Liver (tissue), 9 donors: ENCODE results near the gene DLST. TPM values are rescaled to one million over a fixed set of nuclear protein-coding genes. Genes with fewer than 3 reads are reported as not detected.

ENCODE experiments used
- DNase-seq: peaks from one replicate; pipeline ENCODE4 v3.0.0-alpha.2; 2017; ENCODE audit warnings: low spot score
- H3K27ac ChIP-seq, 2 donors: one replicate each; pipeline ENCODE4 v1.7.0; 2013; ENCODE audit warnings: inconsistent platforms in 2 of 2, low read length in 2 of 2, control low read depth in 1 of 2, low read depth in 1 of 2, mild to moderate bottlenecking in 1 of 2
- H3K27me3 ChIP-seq, 4 donors: one replicate each; pipeline versions ENCODE4 v1.6.1 to v1.7.0; 2013; ENCODE audit warnings: low read length in 3 of 4, inconsistent platforms in 1 of 4, mild to moderate bottlenecking in 1 of 4, moderate library complexity in 1 of 4; ENCODE audit not compliant: control insufficient read depth in 4 of 4, insufficient read depth in 4 of 4
- H3K36me3 ChIP-seq, 4 donors: one replicate each; pipeline versions ENCODE4 v1.6.1 to v1.7.0; 2013; ENCODE audit warnings: low read length in 3 of 4, mild to moderate bottlenecking in 3 of 4, low read depth in 1 of 4, moderate library complexity in 1 of 4; ENCODE audit not compliant: control insufficient read depth in 4 of 4, insufficient read depth in 3 of 4
- H3K4me1 ChIP-seq, 4 donors: one replicate each; pipeline versions ENCODE4 v1.6.1 to v1.7.0; 2013; ENCODE audit warnings: low read length in 3 of 4, mild to moderate bottlenecking in 3 of 4, moderate library complexity in 1 of 4; ENCODE audit not compliant: control insufficient read depth in 4 of 4, insufficient read depth in 4 of 4
- H3K4me3 ChIP-seq, 3 donors: one replicate each; pipeline versions ENCODE4 v1.6.1 to v1.7.0; 2013; ENCODE audit warnings: low read length in 3 of 3, control low read depth in 1 of 3, low read depth in 1 of 3, mild to moderate bottlenecking in 1 of 3
- H3K9ac ChIP-seq, 2 donors: one replicate each; pipeline ENCODE4 v1.7.0; 2013; ENCODE audit warnings: low read length in 2 of 2, mild to moderate bottlenecking in 2 of 2, moderate library complexity in 2 of 2, control low read depth in 1 of 2, low read depth in 1 of 2
- H3K9me3 ChIP-seq, 4 donors: one replicate each; pipeline versions ENCODE4 v1.6.1 to v1.7.0; 2013; ENCODE audit warnings: low read length in 3 of 4; ENCODE audit not compliant: control insufficient read depth in 4 of 4
- EGR1 ChIP-seq, 2 donors: IDR thresholded peaks; 2 replicates each; pipeline ENCODE4 v1.6.1; 2016 to 2018; ENCODE audit warnings: antibody characterized with exemption in 2 of 2, low read depth in 2 of 2
- FOXA1 ChIP-seq: IDR thresholded peaks from 2 replicates; pipeline ENCODE4 v1.6.1; 2016; ENCODE audit warnings: antibody characterized with exemption
- GABPA ChIP-seq, 2 donors: IDR thresholded peaks in 1 of 2; conservative IDR thresholded peaks in 1 of 2; 2 replicates each; pipeline ENCODE4 v1.6.1; 2016; ENCODE audit warnings: antibody characterized with exemption in 2 of 2, mild to moderate bottlenecking in 1 of 2, moderate library complexity in 1 of 2
- JUND ChIP-seq, 2 donors: IDR thresholded peaks; 2 replicates each; pipeline ENCODE4 v1.6.1; 2016; ENCODE audit warnings: antibody characterized with exemption in 2 of 2
- NR2F2 ChIP-seq: IDR thresholded peaks from 2 replicates; pipeline ENCODE4 v1.6.1; 2016; ENCODE audit warnings: antibody characterized with exemption
- RAD21 ChIP-seq, 2 donors: IDR thresholded peaks; 2 replicates each; pipeline ENCODE4 v1.6.1; 2016; ENCODE audit warnings: antibody characterized with exemption in 2 of 2, mild to moderate bottlenecking in 2 of 2
- RXRA ChIP-seq, 2 donors: IDR thresholded peaks; 2 replicates each; pipeline ENCODE4 v1.6.1; 2017 to 2018; ENCODE audit warnings: antibody characterized with exemption in 2 of 2, mild to moderate bottlenecking in 1 of 2
- SP1 ChIP-seq: IDR thresholded peaks from 2 replicates; pipeline ENCODE4 v1.6.1; 2018; ENCODE audit warnings: antibody characterized with exemption, mild to moderate bottlenecking
- TAF1 ChIP-seq: conservative IDR thresholded peaks from 2 replicates; pipeline ENCODE4 v1.6.1; 2016; ENCODE audit warnings: antibody characterized with exemption, mild to moderate bottlenecking
- YY1 ChIP-seq: IDR thresholded peaks from 2 replicates; pipeline ENCODE4 v1.6.1; 2016; ENCODE audit warnings: antibody characterized with exemption, mild to moderate bottlenecking
- WGBS: extraction: QIAGEN DNeasy Blood & Tissue Kit; methylation state at CpG from one replicate; pipeline ENCODE4 v1.1.7; 2013; 5-methylcytosine and 5-hydroxymethylcytosine counted together
- polyA plus RNA-seq, 2 donors: library from polyadenylated mRNA; stranded (reverse) in 1 of 2; unstranded in 1 of 2; fragments of 200-250 nt in 1 of 2; fragments of >200 nt in 1 of 2; fragmentation: Nextera tagmentation in 1 of 2; extraction: Ambion mirVana in 1 of 2; gene quantifications; one replicate each; pipeline versions ENCODE4 v1.2.1 to v1.2.3, GENCODE V29; 2013 to 2015
- total RNA-seq, 2 donors: library from RNA; depleted of rRNA; stranded (reverse); fragments of >200 nt; gene quantifications; one replicate each; pipeline ENCODE4 v1.2.3, GENCODE V29; 2014
- TF ChIP-seq, protein P1 (sequence below): IDR thresholded peaks from 2 replicates; pipeline ENCODE4 v1.6.1; 2016; ENCODE audit warnings: antibody characterized with exemption, mild to moderate bottlenecking
- TF ChIP-seq, protein P2 (sequence below): IDR thresholded peaks from 2 replicates; pipeline ENCODE4 v1.6.1; 2016; ENCODE audit warnings: antibody characterized with exemption
- donor health status: healthy.
- donor health status: healthy.
- donor health status: healthy.
- donor health status: healthy.
- donor health status: healthy.

Gene DLST
- total and polyA plus RNA-seq, 4 donors = 10.7 to 69.3 (median 49.5) TPM

DNA sequence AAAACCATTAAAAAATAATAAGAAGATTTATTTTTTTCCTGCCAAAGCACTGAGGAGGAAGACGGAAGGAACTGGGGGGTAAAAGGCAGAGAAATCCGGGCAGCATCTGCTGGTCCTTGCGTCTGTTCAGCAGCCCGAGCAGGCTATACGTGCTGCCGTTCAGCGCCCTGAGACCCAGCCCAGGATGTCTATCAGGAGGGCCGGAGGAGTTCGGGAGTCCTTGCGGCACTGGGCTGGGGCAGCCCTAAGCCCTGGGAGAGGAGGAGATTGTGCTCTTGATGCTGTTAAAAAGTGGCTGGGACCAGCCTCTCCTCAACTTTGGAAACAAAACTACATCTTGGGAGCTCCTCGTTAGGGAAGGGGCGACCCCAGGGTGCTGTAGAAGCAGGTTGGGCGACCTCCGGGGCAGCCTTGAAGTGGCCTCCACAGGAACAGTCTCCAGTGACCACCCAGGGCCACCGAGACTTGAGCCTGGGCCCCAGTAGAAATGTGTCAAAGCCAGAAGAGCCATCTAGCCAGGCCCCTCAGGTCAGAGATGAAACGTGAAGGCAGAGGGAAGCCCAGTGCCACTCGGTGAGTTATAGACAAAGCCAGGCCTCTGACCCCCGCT lies 59.3 kb downstream of the DLST start:
- Histone ChIP-seq H3K9ac (no peak overlapping the region), H3K36me3 (no peaks in the 10 kb centered on the region), H3K27ac (peak overlapping the region; percentile 47 to 61), H3K4me1 (peaks cover 0 to 14% (median 3%) of the 10 kb centered on the region in 4 donors), H3K4me3 (no peak overlapping the region), H3K9me3 (no peaks in the 10 kb centered on the region), H3K27me3 (no peaks in the 10 kb centered on the region)
- DNase-seq = no peak
- 79% methylated on average over 18 of the region's 18 CpGs for WGBS
- TF ChIP-seq NR2F2 = no peak
- TF ChIP-seq RAD21 (IDR thresholded peaks at IDR 0.05) = no peak
- no peak for TF ChIP-seq GABPA (IDR thresholded peaks at IDR 0.05 in 1 of 2, conservative IDR thresholded peaks at IDR 0.05 in 1 of 2)
- TF ChIP-seq, protein P1, sequence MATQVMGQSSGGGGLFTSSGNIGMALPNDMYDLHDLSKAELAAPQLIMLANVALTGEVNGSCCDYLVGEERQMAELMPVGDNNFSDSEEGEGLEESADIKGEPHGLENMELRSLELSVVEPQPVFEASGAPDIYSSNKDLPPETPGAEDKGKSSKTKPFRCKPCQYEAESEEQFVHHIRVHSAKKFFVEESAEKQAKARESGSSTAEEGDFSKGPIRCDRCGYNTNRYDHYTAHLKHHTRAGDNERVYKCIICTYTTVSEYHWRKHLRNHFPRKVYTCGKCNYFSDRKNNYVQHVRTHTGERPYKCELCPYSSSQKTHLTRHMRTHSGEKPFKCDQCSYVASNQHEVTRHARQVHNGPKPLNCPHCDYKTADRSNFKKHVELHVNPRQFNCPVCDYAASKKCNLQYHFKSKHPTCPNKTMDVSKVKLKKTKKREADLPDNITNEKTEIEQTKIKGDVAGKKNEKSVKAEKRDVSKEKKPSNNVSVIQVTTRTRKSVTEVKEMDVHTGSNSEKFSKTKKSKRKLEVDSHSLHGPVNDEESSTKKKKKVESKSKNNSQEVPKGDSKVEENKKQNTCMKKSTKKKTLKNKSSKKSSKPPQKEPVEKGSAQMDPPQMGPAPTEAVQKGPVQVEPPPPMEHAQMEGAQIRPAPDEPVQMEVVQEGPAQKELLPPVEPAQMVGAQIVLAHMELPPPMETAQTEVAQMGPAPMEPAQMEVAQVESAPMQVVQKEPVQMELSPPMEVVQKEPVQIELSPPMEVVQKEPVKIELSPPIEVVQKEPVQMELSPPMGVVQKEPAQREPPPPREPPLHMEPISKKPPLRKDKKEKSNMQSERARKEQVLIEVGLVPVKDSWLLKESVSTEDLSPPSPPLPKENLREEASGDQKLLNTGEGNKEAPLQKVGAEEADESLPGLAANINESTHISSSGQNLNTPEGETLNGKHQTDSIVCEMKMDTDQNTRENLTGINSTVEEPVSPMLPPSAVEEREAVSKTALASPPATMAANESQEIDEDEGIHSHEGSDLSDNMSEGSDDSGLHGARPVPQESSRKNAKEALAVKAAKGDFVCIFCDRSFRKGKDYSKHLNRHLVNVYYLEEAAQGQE = no peak
- no peak for TF ChIP-seq YY1
- no peak for TF ChIP-seq TAF1
- TF ChIP-seq, protein P2, sequence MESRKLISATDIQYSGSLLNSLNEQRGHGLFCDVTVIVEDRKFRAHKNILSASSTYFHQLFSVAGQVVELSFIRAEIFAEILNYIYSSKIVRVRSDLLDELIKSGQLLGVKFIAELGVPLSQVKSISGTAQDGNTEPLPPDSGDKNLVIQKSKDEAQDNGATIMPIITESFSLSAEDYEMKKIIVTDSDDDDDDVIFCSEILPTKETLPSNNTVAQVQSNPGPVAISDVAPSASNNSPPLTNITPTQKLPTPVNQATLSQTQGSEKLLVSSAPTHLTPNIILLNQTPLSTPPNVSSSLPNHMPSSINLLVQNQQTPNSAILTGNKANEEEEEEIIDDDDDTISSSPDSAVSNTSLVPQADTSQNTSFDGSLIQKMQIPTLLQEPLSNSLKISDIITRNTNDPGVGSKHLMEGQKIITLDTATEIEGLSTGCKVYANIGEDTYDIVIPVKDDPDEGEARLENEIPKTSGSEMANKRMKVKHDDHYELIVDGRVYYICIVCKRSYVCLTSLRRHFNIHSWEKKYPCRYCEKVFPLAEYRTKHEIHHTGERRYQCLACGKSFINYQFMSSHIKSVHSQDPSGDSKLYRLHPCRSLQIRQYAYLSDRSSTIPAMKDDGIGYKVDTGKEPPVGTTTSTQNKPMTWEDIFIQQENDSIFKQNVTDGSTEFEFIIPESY = no peak
- no peak for TF ChIP-seq FOXA1
- TF ChIP-seq JUND (IDR thresholded peaks at IDR 0.05) = no peak

DNA sequence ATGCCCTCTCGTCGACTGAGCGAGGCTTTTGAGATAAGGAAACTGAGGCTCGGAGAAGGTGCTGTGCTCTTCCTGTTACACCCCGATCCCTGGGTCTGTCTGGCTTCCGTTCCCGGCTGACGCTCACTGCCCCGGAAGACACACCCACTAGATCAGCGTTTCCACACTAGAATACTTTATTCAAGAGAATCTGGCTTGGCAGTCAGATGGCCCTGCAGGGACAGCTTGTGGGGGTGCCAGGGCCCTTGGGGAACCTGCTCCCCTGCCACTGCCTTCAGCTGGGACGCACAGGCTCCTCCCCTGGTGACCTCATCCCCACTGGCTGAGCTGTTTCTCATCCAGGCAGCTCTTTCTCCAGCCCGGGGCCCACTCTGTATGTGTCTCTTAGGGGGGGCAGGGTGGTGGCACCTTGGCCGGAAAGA lies 60.0 kb downstream of the DLST start:
- Histone ChIP-seq H3K27ac (peak overlapping the region; percentile 47 to 61), H3K27me3 (no peaks in the 10 kb centered on the region), H3K9ac (no peak overlapping the region), H3K36me3 (no peaks in the 10 kb centered on the region), H3K4me3 (no peak overlapping the region), H3K4me1 (peaks cover 0 to 19% (median 4%) of the 10 kb centered on the region in 4 donors), H3K9me3 (no peaks in the 10 kb centered on the region)
- DNase-seq = no peak
- TF ChIP-seq NR2F2 (peak; percentile 74), EGR1 (IDR thresholded peaks at IDR 0.05; ENCODE audit: low read depth in 2 of 2) (no peak), TAF1 (no peak), YY1 (no peak), SP1 (peak; percentile 27), JUND (IDR thresholded peaks at IDR 0.05) (no peak), RXRA (IDR thresholded peaks at IDR 0.05) (no peak)
- TF ChIP-seq, protein P1 = no peak
- TF ChIP-seq, protein P2 = no peak
- WGBS = 55% methylated on average over 13 of the region's 13 CpGs
